ENCODE measurements around the gene CASP7. TPM values are rescaled to one million over a fixed set of nuclear protein-coding genes. Genes with fewer than 3 reads are reported as not detected.

CASP7 gene
- total and polyA plus RNA-seq, 2 of the 8 experiments (the other 6 are each of a cell fraction or from before 2014, with no cell fraction given), result 2.3 to 4.1 TPM

DNA sequence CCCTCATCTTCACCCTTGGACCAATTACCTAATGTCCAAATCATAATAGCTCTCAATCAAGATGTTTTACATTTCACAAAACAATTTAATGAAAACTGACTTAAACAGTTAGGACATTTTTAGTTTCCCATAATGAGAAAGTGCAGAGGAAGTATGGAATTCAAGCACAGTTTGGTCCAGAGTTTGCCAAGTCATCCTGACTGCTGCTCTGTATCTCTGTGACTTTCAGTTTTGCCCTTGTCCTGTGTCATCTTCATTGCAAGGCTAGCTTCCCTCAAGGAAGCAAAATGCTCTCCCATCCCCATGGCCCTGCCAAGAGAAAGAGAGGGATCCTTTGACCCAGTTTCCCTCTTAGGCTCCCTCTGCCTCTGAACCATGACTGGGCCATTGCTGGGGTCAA lies 63.9 kb downstream of the CASP7 start:
- ChIA-PET POLR2A (ENCODE audit: partially characterized antibody) (no interaction called here), CTCF (ENCODE audit: partially characterized antibody) (no interaction called here)
- Histone ChIP-seq H2BK12ac (ENCODE audit: low read depth, low read length) (no peak overlapping the region), H3K79me1 (ENCODE audit: low read depth, low read length) (no peaks in the 10 kb centered on the region), H4K20me1 (replicated peaks in 1 of 2; ENCODE audit: control insufficient read depth in 1 of 2, insufficient read depth in 2 of 2, low read length in 2 of 2) (no peaks in the 10 kb centered on the region), H4K91ac (replicated peaks; ENCODE audit: insufficient read length, low read length) (no peak overlapping the region), H3K9me3 (ENCODE audit: insufficient read depth in 2 of 2, low read depth in 1 of 2, low read length in 1 of 2) (no peaks in the 10 kb centered on the region), H3K14ac (ENCODE audit: insufficient read length) (no peak overlapping the region), H2BK15ac (ENCODE audit: low read length) (no peak overlapping the region), H4K8ac (ENCODE audit: extremely low read depth, insufficient read depth, low read length) (no peak overlapping the region), H3K18ac (ENCODE audit: extremely low read depth, low read length) (no peak overlapping the region), H3K4me2 (ENCODE audit: insufficient read depth in 1 of 2, low read depth in 2 of 2, low read length in 2 of 2) (no peak overlapping the region), H3K4me3 (ENCODE audit: extremely low read depth in 1 of 4, insufficient read depth in 2 of 4, low read depth in 3 of 4, low read length in 4 of 4) (no peak overlapping the region), H3K4me1 (replicated peaks in 1 of 4; ENCODE audit: control insufficient read depth in 3 of 4, insufficient read depth in 4 of 4, low read length in 3 of 4) (no peaks in the 10 kb centered on the region), H3K4ac (replicated peaks; ENCODE audit: insufficient read length, low read depth, low read length) (no peak overlapping the region), H3K36me3 (ENCODE audit: control insufficient read depth in 2 of 4, insufficient read depth in 4 of 4, low read length in 3 of 4) (no peaks in the 10 kb centered on the region), H3K23me2 (ENCODE audit: low read depth, low read length) (no peaks in the 10 kb centered on the region), H3K79me2 (ENCODE audit: control insufficient read depth in 1 of 2, insufficient read depth in 2 of 2, low read length in 2 of 2) (no peaks in the 10 kb centered on the region), H3K56ac (replicated peaks; ENCODE audit: insufficient read length, low read depth, low read length) (no peak overlapping the region), H2AK5ac (ENCODE audit: low read depth, low read length) (no peak overlapping the region), H3K23ac (ENCODE audit: insufficient read length) (no peak overlapping the region), H3K27me3 (replicated peaks in 1 of 4; ENCODE audit: control insufficient read depth in 3 of 4, extremely low read depth in 1 of 4, insufficient read depth in 3 of 4, low read length in 3 of 4) (no peaks in the 10 kb centered on the region), H2AFZ (ENCODE audit: low read length) (no peak overlapping the region), H4K5ac (ENCODE audit: insufficient read length, low read depth, low read length) (no peak overlapping the region), H2BK120ac (replicated peaks; ENCODE audit: low read depth, low read length) (no peak overlapping the region), H2BK20ac (ENCODE audit: low read length) (no peak overlapping the region), H3K27ac (ENCODE audit: low read depth, low read length) (no peak overlapping the region), H3K9ac (replicated peaks in 1 of 4; ENCODE audit: extremely low read depth in 1 of 4, low read depth in 3 of 4, low read length in 3 of 4) (no peak overlapping the region), H2BK5ac (ENCODE audit: low read depth, low read length) (no peak overlapping the region)
- DNase-seq (ENCODE audit: low read depth in 1 of 2, low spot score in 2 of 2) (no peak), FAIRE-seq (no peak)
- TF ChIP-seq, protein P1, sequence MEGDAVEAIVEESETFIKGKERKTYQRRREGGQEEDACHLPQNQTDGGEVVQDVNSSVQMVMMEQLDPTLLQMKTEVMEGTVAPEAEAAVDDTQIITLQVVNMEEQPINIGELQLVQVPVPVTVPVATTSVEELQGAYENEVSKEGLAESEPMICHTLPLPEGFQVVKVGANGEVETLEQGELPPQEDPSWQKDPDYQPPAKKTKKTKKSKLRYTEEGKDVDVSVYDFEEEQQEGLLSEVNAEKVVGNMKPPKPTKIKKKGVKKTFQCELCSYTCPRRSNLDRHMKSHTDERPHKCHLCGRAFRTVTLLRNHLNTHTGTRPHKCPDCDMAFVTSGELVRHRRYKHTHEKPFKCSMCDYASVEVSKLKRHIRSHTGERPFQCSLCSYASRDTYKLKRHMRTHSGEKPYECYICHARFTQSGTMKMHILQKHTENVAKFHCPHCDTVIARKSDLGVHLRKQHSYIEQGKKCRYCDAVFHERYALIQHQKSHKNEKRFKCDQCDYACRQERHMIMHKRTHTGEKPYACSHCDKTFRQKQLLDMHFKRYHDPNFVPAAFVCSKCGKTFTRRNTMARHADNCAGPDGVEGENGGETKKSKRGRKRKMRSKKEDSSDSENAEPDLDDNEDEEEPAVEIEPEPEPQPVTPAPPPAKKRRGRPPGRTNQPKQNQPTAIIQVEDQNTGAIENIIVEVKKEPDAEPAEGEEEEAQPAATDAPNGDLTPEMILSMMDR (IDR thresholded peaks at IDR 0.05; ENCODE audit: control extremely low read depth in 1 of 3, insufficient read depth in 1 of 3, low read depth in 1 of 3, low read length in 3 of 3), result no peak
- TF ChIP-seq KDM1A (IDR thresholded peaks at IDR 0.05; ENCODE audit: borderline replicate concordance, low read length), result no peak
- no peak for TF ChIP-seq EGR1 (IDR thresholded peaks at IDR 0.05; ENCODE audit: borderline replicate concordance, low read depth, low read length)
- no peak for TF ChIP-seq SIRT6 (IDR thresholded peaks at IDR 0.05; ENCODE audit: low read length)
- no peak for TF ChIP-seq RNF2 (IDR thresholded peaks at IDR 0.05; ENCODE audit: borderline replicate concordance, low read depth, low read length, missing control alignments, poor library complexity, severe bottlenecking)
- TF ChIP-seq, protein P2, sequence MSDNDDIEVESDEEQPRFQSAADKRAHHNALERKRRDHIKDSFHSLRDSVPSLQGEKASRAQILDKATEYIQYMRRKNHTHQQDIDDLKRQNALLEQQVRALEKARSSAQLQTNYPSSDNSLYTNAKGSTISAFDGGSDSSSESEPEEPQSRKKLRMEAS (IDR thresholded peaks at IDR 0.05), result no peak
- no peak for TF ChIP-seq JUND (IDR thresholded peaks at IDR 0.05; ENCODE audit: low read length)
- TF ChIP-seq NRF1 (IDR thresholded peaks at IDR 0.05; ENCODE audit: low read depth, low read length), result no peak
- TF ChIP-seq, protein P3, sequence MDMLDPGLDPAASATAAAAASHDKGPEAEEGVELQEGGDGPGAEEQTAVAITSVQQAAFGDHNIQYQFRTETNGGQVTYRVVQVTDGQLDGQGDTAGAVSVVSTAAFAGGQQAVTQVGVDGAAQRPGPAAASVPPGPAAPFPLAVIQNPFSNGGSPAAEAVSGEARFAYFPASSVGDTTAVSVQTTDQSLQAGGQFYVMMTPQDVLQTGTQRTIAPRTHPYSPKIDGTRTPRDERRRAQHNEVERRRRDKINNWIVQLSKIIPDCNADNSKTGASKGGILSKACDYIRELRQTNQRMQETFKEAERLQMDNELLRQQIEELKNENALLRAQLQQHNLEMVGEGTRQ (IDR thresholded peaks at IDR 0.05; ENCODE audit: low read length), result no peak
- no peak for TF ChIP-seq TAF1 (IDR thresholded peaks at IDR 0.05; ENCODE audit: low read depth, low read length)
- no peak for TF ChIP-seq KDM4A (IDR thresholded peaks at IDR 0.05; ENCODE audit: low read depth, low read length, severe bottlenecking)
- TF ChIP-seq HDAC6 (IDR thresholded peaks at IDR 0.05; ENCODE audit: low read depth, low read length), result no peak
